DND-41 (cell line): Measurements from ENCODE around the gene LILRB3.
"Not testable (repeated sequence)": the region's sequence is repeated elsewhere in the genome, so short reads cannot be mapped to it uniquely, and the experiment has no call there.

Experiments used
- CTCF ChIP-seq: IDR thresholded peaks from 2 replicates; pipeline ENCODE4 v1.5.1; 2012; ENCODE audit warnings: borderline replicate concordance, low read length, moderate library complexity, mild to moderate bottlenecking; ENCODE audit not compliant: poor library complexity, severe bottlenecking; ENCODE audit errors: extremely low read depth
- EZH2 ChIP-seq: IDR thresholded peaks from 3 replicates; pipeline ENCODE4 v1.6.1; 2012; ENCODE audit warnings: borderline replicate concordance, low read depth, mild to moderate bottlenecking, moderate library complexity, low read length, inconsistent platforms; ENCODE audit not compliant: severe bottlenecking

GRCh38 chr19:54221947-54222346 is 860 bp downstream of the LILRB3 start:
- TF ChIP-seq CTCF, EZH2: not testable (repeated sequence)
